OCI-LY3 (cell line): ENCODE results near the gene RPH3AL.

Experiments
- H2AFZ ChIP-seq: fragments of 200-600, 300-600 bp; shearing (Covaris generic); 2 replicates; pipeline ENCODE4 v1.6.0; 2014; ENCODE audit warnings: antibody characterized with exemption, low read depth, low read length
- H3K27ac ChIP-seq: fragments of 200-600, 300-600 bp; sonication (generic); 2 replicates; pipeline ENCODE4 v1.5.1; 2014; ENCODE audit warnings: mild to moderate bottlenecking, low read length, moderate library complexity, mixed read lengths
- H3K27me3 ChIP-seq: fragments of 200-600, 300-600 bp; sonication (generic); 2 replicates; pipeline ENCODE4 v1.6.1; 2014; ENCODE audit warnings: low read depth, low read length, mixed read lengths
- H3K36me3 ChIP-seq: fragments of 200-600, 300-600 bp; sonication (generic); replicated peaks from 2 replicates; pipeline ENCODE3; 2014; ENCODE audit warnings: low read depth, low read length, mixed read lengths
- H3K4me1 ChIP-seq: fragments of 300-600, 200-600 bp; sonication (generic); 2 replicates; pipeline ENCODE4 v1.6.1; 2014; ENCODE audit warnings: low read length, mixed read lengths
- H3K4me2 ChIP-seq: fragments of 200-600, 300-600 bp; sonication (generic); 2 replicates; pipeline ENCODE4 v1.6.1; 2014; ENCODE audit warnings: low read length, mixed read lengths
- H3K4me3 ChIP-seq: fragments of 300-600, 200-600 bp; sonication (generic); 2 replicates; pipeline ENCODE4 v1.5.1; 2014; ENCODE audit warnings: antibody characterized with exemption, mild to moderate bottlenecking, low read length, moderate library complexity
- H3K79me2 ChIP-seq: fragments of 300-600, 200-600 bp; shearing (Covaris generic); 2 replicates; pipeline ENCODE4 v1.6.1; 2014; ENCODE audit warnings: mild to moderate bottlenecking, low read length, mixed read lengths
- H3K9ac ChIP-seq: fragments of 300-600, 200-600 bp; shearing (Covaris generic); 2 replicates; pipeline ENCODE4 v1.6.0; 2014; ENCODE audit warnings: mild to moderate bottlenecking, low read length, moderate library complexity
- H3K9me3 ChIP-seq: fragments of 200-600, 300-600 bp; shearing (Covaris generic); 2 replicates; pipeline ENCODE4 v1.6.1; 2014; ENCODE audit warnings: low read length, mixed read lengths; ENCODE audit not compliant: insufficient read depth
- H4K20me1 ChIP-seq: fragments of 200-600, 300-600 bp; sonication (generic); 2 replicates; pipeline ENCODE4 v1.6.1; 2016; ENCODE audit warnings: low read length, mixed read lengths; ENCODE audit not compliant: insufficient read depth
- EZH2phosphoT487 ChIP-seq: fragments of 200-600 bp; shearing (Covaris generic); IDR thresholded peaks from 2 replicates; pipeline ENCODE4 v1.6.1; 2018; ENCODE audit warnings: antibody characterized with exemption, mixed run types, low read depth
- TF ChIP-seq, protein P1 (sequence below): fragments of 200-600, 300-600 bp; sonication (generic); IDR thresholded peaks from 2 replicates; pipeline ENCODE4 v1.5.1; 2014; ENCODE audit warnings: antibody characterized with exemption, low read length, low read depth

RPH3AL gene

DNA sequence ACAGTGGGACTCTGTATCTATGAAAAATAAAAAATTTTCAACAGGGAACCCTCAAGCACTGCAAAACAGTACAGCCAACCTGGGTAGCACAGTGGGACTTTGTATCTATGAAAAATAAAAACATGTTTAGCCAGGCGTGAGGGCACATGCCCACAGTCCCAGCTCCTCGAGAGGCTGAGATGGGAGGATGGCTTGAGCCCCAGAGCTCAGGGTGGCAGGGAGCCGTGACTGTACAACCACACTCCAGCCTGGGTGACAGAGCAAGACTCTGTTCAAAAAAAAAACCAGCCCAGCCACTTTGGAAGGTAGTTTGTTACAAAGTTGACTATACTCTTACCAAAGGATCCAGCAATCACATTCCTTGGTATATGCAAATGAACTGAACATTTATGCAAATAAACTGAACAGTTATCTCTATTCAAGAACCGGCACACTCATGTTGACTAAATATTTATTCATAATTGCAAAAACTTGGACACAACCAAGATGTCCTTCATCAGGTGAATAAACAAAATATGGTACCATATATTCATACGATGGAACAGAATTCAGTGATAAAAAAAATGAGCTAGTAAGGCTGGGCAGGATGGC is 5.2 kb downstream of the RPH3AL start:
- TF ChIP-seq EZH2phosphoT487, result no peak
- TF ChIP-seq, protein P1, sequence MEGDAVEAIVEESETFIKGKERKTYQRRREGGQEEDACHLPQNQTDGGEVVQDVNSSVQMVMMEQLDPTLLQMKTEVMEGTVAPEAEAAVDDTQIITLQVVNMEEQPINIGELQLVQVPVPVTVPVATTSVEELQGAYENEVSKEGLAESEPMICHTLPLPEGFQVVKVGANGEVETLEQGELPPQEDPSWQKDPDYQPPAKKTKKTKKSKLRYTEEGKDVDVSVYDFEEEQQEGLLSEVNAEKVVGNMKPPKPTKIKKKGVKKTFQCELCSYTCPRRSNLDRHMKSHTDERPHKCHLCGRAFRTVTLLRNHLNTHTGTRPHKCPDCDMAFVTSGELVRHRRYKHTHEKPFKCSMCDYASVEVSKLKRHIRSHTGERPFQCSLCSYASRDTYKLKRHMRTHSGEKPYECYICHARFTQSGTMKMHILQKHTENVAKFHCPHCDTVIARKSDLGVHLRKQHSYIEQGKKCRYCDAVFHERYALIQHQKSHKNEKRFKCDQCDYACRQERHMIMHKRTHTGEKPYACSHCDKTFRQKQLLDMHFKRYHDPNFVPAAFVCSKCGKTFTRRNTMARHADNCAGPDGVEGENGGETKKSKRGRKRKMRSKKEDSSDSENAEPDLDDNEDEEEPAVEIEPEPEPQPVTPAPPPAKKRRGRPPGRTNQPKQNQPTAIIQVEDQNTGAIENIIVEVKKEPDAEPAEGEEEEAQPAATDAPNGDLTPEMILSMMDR, result no peak
- Histone ChIP-seq H3K36me3 (no peaks in the 10 kb centered on the region), H3K79me2 (no peaks in the 10 kb centered on the region), H3K9ac (no peak overlapping the region), H3K4me1 (no peaks in the 10 kb centered on the region), H3K27me3 (no peaks in the 10 kb centered on the region), H4K20me1 (no peaks in the 10 kb centered on the region), H3K27ac (no peak overlapping the region), H3K4me2 (no peak overlapping the region), H3K9me3 (no peaks in the 10 kb centered on the region), H3K4me3 (no peak overlapping the region), H2AFZ (no peak overlapping the region)

DNA sequence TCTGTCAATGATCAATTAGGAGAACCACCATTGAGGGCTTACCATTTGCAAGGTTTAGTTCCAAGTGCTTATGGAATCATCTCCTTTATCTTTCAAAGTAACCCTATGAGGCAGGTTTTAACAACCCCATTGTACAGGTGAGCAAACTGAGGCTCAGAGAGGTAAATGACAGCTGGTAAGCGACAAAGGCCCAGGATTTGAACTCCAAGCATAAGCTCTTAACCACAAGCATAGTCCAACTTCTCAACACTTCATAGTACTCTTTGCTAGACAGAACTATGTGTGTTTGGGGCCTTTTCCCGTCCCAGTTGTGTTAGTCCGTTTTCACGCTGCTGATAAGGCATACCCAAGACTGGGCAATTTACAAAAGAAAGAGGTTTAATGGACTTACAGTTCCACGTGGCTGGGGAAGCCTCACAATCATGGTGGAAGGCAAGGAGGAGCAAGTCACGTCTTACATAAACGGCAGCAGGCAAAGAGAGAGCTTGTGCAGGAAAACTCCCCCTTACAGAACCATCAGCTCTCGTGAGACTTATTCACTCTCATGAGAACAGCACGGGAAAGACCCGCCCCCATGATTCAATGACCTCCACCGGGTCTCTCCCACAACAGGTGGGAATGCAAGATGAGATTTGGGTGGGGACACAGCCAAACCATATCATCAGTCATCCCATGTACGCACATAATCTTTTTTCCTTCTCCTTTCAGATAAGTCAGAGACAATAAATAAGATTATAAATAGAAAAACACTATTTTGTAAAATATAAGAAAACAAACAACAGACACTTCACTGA is 6.4 kb downstream of the RPH3AL start:
- no peaks in the 10 kb centered on the region for H3K4me1 ChIP-seq
- no peak for TF ChIP-seq EZH2phosphoT487
- TF ChIP-seq, protein P1, result no peak
- H3K9me3 ChIP-seq, result no peaks in the 10 kb centered on the region
- H4K20me1 ChIP-seq, result no peaks in the 10 kb centered on the region
- no peak overlapping the region for H3K9ac ChIP-seq
- no peak overlapping the region for H3K4me3 ChIP-seq
- H3K36me3 ChIP-seq, result no peaks in the 10 kb centered on the region
- no peaks in the 10 kb centered on the region for H3K27me3 ChIP-seq
- no peak overlapping the region for H3K4me2 ChIP-seq
- H3K79me2 ChIP-seq, result no peaks in the 10 kb centered on the region
- H3K27ac ChIP-seq, result no peak overlapping the region
- no peak overlapping the region for H2AFZ ChIP-seq

DNA sequence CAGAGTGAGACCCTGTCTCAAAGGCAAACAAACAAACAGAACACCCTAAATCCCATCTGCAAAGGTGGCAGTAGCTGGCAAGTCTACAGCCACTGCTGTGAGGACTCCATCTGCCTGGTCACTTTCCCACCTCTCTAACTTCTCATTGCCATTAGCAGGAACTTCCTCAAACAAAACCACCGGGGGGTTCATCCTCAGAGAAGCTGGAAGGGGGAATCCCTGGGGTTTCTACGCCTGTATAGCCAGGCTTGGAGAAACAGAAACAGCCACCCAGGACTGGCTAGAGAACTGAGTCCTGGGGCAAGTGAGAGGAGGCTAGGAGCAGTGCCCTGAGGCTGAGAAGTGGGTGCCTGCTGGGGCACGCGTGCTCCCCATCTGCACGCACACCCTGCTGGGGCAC is 7.3 kb downstream of the RPH3AL start:
- Histone ChIP-seq H3K27ac (no peak overlapping the region), H3K79me2 (no peaks in the 10 kb centered on the region), H3K4me2 (no peak overlapping the region), H3K9ac (no peak overlapping the region), H3K4me1 (no peaks in the 10 kb centered on the region), H3K9me3 (no peaks in the 10 kb centered on the region), H3K36me3 (no peaks in the 10 kb centered on the region), H4K20me1 (no peaks in the 10 kb centered on the region), H3K4me3 (no peak overlapping the region), H3K27me3 (no peaks in the 10 kb centered on the region), H2AFZ (no peak overlapping the region)
- TF ChIP-seq EZH2phosphoT487, result no peak
- TF ChIP-seq, protein P1, result no peak

DNA sequence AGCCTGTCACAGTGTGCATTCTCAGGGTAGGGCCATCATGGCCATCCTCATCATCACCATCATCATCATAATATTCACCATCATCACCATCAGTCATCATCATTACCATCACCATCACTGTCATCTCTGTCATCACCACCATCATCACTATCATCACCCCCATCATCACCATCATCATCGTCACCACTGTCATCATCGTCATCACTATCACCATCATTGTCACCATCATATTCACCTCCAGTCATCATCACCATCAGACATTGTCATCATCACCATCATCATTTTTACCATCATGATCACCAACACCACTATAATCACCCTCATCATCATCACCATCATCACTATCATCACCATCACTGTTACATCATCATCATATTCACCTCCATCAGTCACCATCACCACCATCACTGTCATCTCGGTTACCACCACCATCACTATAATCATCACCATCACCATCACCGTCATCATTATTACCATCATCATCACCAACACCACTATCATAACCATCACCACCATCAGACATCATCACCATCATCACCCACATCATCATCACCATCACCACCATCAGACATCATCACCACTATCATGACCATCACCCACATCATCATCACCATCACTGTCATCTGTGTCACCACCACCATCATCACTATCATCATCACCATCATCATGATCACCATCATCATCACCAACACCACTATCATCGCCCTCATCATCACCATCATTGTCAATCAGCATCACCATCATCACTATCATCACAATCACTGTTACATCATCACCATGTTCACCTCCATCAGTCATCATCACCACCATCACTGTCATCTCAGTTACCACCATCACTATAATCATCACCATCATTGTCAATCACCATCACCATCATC is 8.5 kb downstream of the RPH3AL start:
- H3K4me3 ChIP-seq, result no peak overlapping the region
- H3K9ac ChIP-seq, result no peak overlapping the region
- H3K4me1 ChIP-seq, result no peaks in the 10 kb centered on the region
- H3K4me2 ChIP-seq, result no peak overlapping the region
- TF ChIP-seq, protein P1, result no peak
- TF ChIP-seq EZH2phosphoT487, result no peak
- H2AFZ ChIP-seq, result no peak overlapping the region
- H3K36me3 ChIP-seq, result no peaks in the 10 kb centered on the region
- no peaks in the 10 kb centered on the region for H3K79me2 ChIP-seq
- H4K20me1 ChIP-seq, result no peaks in the 10 kb centered on the region
- H3K27me3 ChIP-seq, result no peaks in the 10 kb centered on the region
- no peaks in the 10 kb centered on the region for H3K9me3 ChIP-seq
- H3K27ac ChIP-seq, result no peak overlapping the region
